HepG2 (cell line): ENCODE data around the gene CDCP1. TPM values are rescaled to one million over a fixed set of nuclear protein-coding genes. Genes with fewer than 3 reads are reported as not detected.

ENCODE experiments used
- ATAC-seq: fragments of 200-7000 bp; cut with Tn5 transposase; 3 replicates; pipeline ENCODE4 v1.9.1; 2020; ENCODE audit warnings: mild to moderate bottlenecking, moderate library complexity
- BruUV-seq: library from RNA; stranded (reverse); fragments of 400-500 nt; replicated peaks from 2 replicates; lab custom pipeline; 2021; lab: Mats Ljungman, UMichigan
- CTCF ChIA-PET: fragments of 300-600 bp; formaldehyde crosslinking; extraction: SDS; loops from one replicate; lab custom pipeline; 2021; ENCODE audit warnings: low total read pairs, inconsistent platforms, low intra/inter-chr PET ratio; lab: Yijun Ruan, JAX
- POLR2A ChIA-PET: fragments of 350-600 bp; sonication (Branson Sonifier 250); formaldehyde crosslinking; loops from one replicate; lab custom pipeline; 2020; ENCODE audit warnings: antibody characterized with exemption, inconsistent platforms; lab: Yijun Ruan, JAX
- DNase-seq: peaks from one replicate; pipeline ENCODE4 v3.0.0-alpha.2; 2015; ENCODE audit warnings: low spot score
- FAIRE-seq: peaks from 3 replicates; lab custom pipeline; 2011; peaks lifted over from hg19 to GRCh38; lab: Jason Lieb, UNC
- H2AFZ ChIP-seq: one replicate; pipeline ENCODE4 v1.6.1; 2011; ENCODE audit warnings: low read length, inconsistent platforms
- H3K27ac ChIP-seq: fragments of 300-600 bp; 3 replicates; pipeline ENCODE4 v1.8.0; 2011; ENCODE audit warnings: mixed run types, mild to moderate bottlenecking, mixed read lengths, low read length, inconsistent platforms; ENCODE audit not compliant: insufficient read depth; ENCODE audit errors: extremely low read length
- H3K27me3 ChIP-seq, 2 experiments: fragments of 200-600 bp in 1 of 2; 2 replicates in 1 of 2; 3 replicates in 1 of 2; pipeline versions ENCODE4 v1.6.0 to v1.8.0; 2011; ENCODE audit warnings: low read length in 2 of 2, mild to moderate bottlenecking in 2 of 2, moderate library complexity in 2 of 2, inconsistent platforms in 1 of 2; ENCODE audit not compliant: insufficient read depth in 2 of 2, control insufficient read depth in 1 of 2
- H3K36me3 ChIP-seq, 2 experiments: fragments of 200-600 bp in 1 of 2; replicated peaks in 1 of 2; 2 replicates in 1 of 2; 3 replicates in 1 of 2; pipeline versions ENCODE4 v1.5.1 to v1.8.0; 2011; ENCODE audit warnings: low read length in 2 of 2, inconsistent platforms in 1 of 2; ENCODE audit not compliant: insufficient read depth in 2 of 2, control insufficient read depth in 1 of 2
- H3K4me1 ChIP-seq: 2 replicates; pipeline ENCODE4 v1.5.1; 2012; ENCODE audit warnings: low read length, inconsistent platforms; ENCODE audit not compliant: insufficient read depth
- H3K4me2 ChIP-seq: 2 replicates; pipeline ENCODE4 v1.6.0; 2011; ENCODE audit warnings: low read depth, low read length, inconsistent platforms
- H3K4me3 ChIP-seq, 3 experiments: fragments of 200-600 bp in 1 of 3; sonication (generic), shearing (Covaris generic) in 1 of 3; replicated peaks in 1 of 3; 2 replicates each; pipeline ENCODE4 v1.5.1; 2011 to 2016; ENCODE audit warnings: low read length in 3 of 3, inconsistent platforms in 2 of 3, low read depth in 2 of 3, mild to moderate bottlenecking in 2 of 3, control low read depth in 1 of 3, mixed read lengths in 1 of 3; ENCODE audit not compliant: insufficient read depth in 1 of 3
- H3K79me2 ChIP-seq: one replicate; pipeline ENCODE4 v1.6.1; 2011; ENCODE audit warnings: low read length, inconsistent platforms; ENCODE audit not compliant: insufficient read depth
- H3K9ac ChIP-seq: 2 replicates; pipeline ENCODE4 v1.6.0; 2011; ENCODE audit warnings: mild to moderate bottlenecking, low read depth, low read length, inconsistent platforms; ENCODE audit not compliant: insufficient read depth
- H3K9me3 ChIP-seq: 2 replicates; pipeline ENCODE4 v1.5.1; 2012; ENCODE audit warnings: mild to moderate bottlenecking, low read length
- H4K20me1 ChIP-seq: 2 replicates; pipeline ENCODE4 v1.6.0; 2011; ENCODE audit warnings: inconsistent platforms, mild to moderate bottlenecking, low read length, moderate library complexity; ENCODE audit not compliant: insufficient read depth
- FOXK2 ChIP-seq: fragments of 450-650 bp; IDR thresholded peaks from 2 replicates; pipeline ENCODE4 v1.6.1; 2016
- MTF1 ChIP-seq: sonication (generic); formaldehyde crosslinking; IDR thresholded peaks from 2 replicates; pipeline ENCODE4 v1.5.0; 2020; ENCODE audit warnings: missing genetic modification reagents
- PLRG1 ChIP-seq: fragments of 450-650 bp; conservative IDR thresholded peaks from 2 replicates; pipeline ENCODE4 v1.6.1; 2016
- PPARG ChIP-seq: conservative IDR thresholded peaks from 2 replicates; pipeline ENCODE4 v1.6.1; 2016; ENCODE audit warnings: missing biosample characterization, missing genetic modification reagents
- RBAK ChIP-seq: sonication (generic); formaldehyde crosslinking; IDR thresholded peaks from 2 replicates; pipeline ENCODE4 v1.5.1; 2020; ENCODE audit warnings: mild to moderate bottlenecking, missing genetic modification reagents
- RBFOX2 ChIP-seq: fragments of 200-400 bp; formaldehyde crosslinking; IDR thresholded peaks from 2 replicates; pipeline ENCODE4 v1.6.1; 2017; ENCODE audit warnings: low read depth, mild to moderate bottlenecking, low read length
- SCMH1 ChIP-seq: sonication (generic); formaldehyde crosslinking; IDR thresholded peaks from 2 replicates; pipeline ENCODE4 v1.9.0; 2021; ENCODE audit warnings: missing genetic modification reagents, mild to moderate bottlenecking, borderline replicate concordance
- WIZ ChIP-seq: sonication (generic); formaldehyde crosslinking; IDR thresholded peaks from 2 replicates; pipeline ENCODE4 v1.5.1; 2020; ENCODE audit warnings: mild to moderate bottlenecking, missing genetic modification reagents
- ZFP41 ChIP-seq: sonication (generic); formaldehyde crosslinking; IDR thresholded peaks from 2 replicates; pipeline ENCODE4 v1.4.0; 2020; ENCODE audit warnings: mild to moderate bottlenecking, missing genetic modification reagents, borderline replicate concordance
- ZNF652 ChIP-seq: IDR thresholded peaks from 2 replicates; pipeline ENCODE4 v1.6.1; 2016; ENCODE audit warnings: low read depth, borderline replicate concordance
- ZNF674 ChIP-seq: sonication (generic); formaldehyde crosslinking; IDR thresholded peaks from 2 replicates; pipeline ENCODE4 v1.5.0; 2020; ENCODE audit warnings: low read depth, mild to moderate bottlenecking, missing genetic modification reagents
- ZNF800 ChIP-seq: sonication (generic); formaldehyde crosslinking; IDR thresholded peaks from 2 replicates; pipeline ENCODE4 v1.4.0; 2020; ENCODE audit warnings: missing genetic modification reagents
- ZNF879 ChIP-seq: sonication (generic); formaldehyde crosslinking; IDR thresholded peaks from 2 replicates; pipeline ENCODE4 v1.8.1; 2023; ENCODE audit warnings: missing genetic modification reagents
- WGBS: methylation state at CpG from one replicate; pipeline ENCODE4 v1.1.6; 2017; ENCODE audit warnings: low lambda C conversion rate; 5-methylcytosine and 5-hydroxymethylcytosine counted together
- in situ Hi-C: cut with HindIII; loops from 2 replicates; pipeline ENCODE4 v1.10.0; 2017; ENCODE audit warnings: low pct_unique_long_range_greater_than_20kb; ENCODE audit not compliant: extremely low pct_ligation_motif_present
- intact Hi-C: fragments of 100-400 bp; cut with micrococcal nuclease; formaldehyde crosslinking; loops from one replicate; pipeline ENCODE4 v1.10.0; 2022; ENCODE audit not compliant: unreplicated experiment
- polyA plus RNA-seq, 8 experiments: library from polyadenylated mRNA; depleted of rRNA in 3 of 8; stranded (reverse) in 7 of 8; unstranded in 1 of 8; fragments of >200 nt; fragmentation: Illumina TruSeq in 4 of 8; extraction: Trizol in 4 of 8; gene quantifications; 2 replicates each; pipeline versions ENCODE4 v1.2.1 to v1.2.3, GENCODE V29; 2011 to 2016; ENCODE audit warnings: low read depth in 4 of 8, missing spikeins in 1 of 8, mixed read lengths in 1 of 8; ENCODE audit not compliant: insufficient read depth in 1 of 8
- total RNA-seq, 5 experiments: library from RNA; depleted of rRNA; stranded (reverse); fragments of >200 nt; fragmentation: Illumina TruSeq; extraction: Trizol; gene quantifications; 2 replicates each; pipeline ENCODE4 v1.2.3, GENCODE V29; 2016; ENCODE audit warnings: low read depth in 1 of 5
- TF ChIP-seq, protein P1 (sequence below): sonication (generic); formaldehyde crosslinking; IDR thresholded peaks from 2 replicates; pipeline ENCODE4 v1.4.0; 2020; ENCODE audit warnings: mild to moderate bottlenecking, missing genetic modification reagents, borderline replicate concordance
- TF ChIP-seq, protein P2 (sequence below): sonication (generic); formaldehyde crosslinking; IDR thresholded peaks from 2 replicates; pipeline ENCODE4 v1.5.0; 2020; ENCODE audit warnings: missing genetic modification reagents, mild to moderate bottlenecking, borderline replicate concordance

The CDCP1 gene
- total and polyA plus RNA-seq, 2 of the 13 experiments (the other 11 are each of a cell fraction or from before 2014, with no cell fraction given), result 0.11 to 0.18 TPM

GRCh38 chr3:45145681-45146614 lies at the start of gene CDCP1 (continued):
- TF ChIP-seq MTF1 (CRISPR knock-in tag) (no peak), PLRG1 (no peak), PPARG (CRISPR knock-in tag) (no peak), ZNF800 (peak; percentile 61; the same call in 1 of the 2 replicates), FOXK2 (no peak)

GRCh38 chr3:45194791-45195190 lies 48.6 kb upstream of the CDCP1 start:
- WGBS, result 89% methylated on average over 5 of the region's 5 CpGs
- ATAC-seq, result no peak
- CTCF ChIA-PET, result no interaction called here
- in situ Hi-C loops, result no loop called here
- no TSS peak for BruUV-seq
- no peak overlapping the region for H3K9ac ChIP-seq
- H2AFZ ChIP-seq, result no peak overlapping the region
- POLR2A ChIA-PET, result no interaction called here
- no peaks in the 10 kb centered on the region for H3K36me3 ChIP-seq
- no peak for FAIRE-seq
- DNase-seq, result no peak
- H3K4me1 ChIP-seq, result peaks cover 43% of the 10 kb centered on the region
- H3K79me2 ChIP-seq, result no peaks in the 10 kb centered on the region
- no peaks in the 10 kb centered on the region for H4K20me1 ChIP-seq
- no peak overlapping the region for H3K4me3 ChIP-seq
- H3K4me2 ChIP-seq, result no peak overlapping the region
- intact Hi-C loops, result no loop called here
- no peak overlapping the region for H3K27ac ChIP-seq
- H3K9me3 ChIP-seq, result no peaks in the 10 kb centered on the region
- peaks cover 1 to 8% of the 10 kb centered on the region in 2 experiments; a peak in 3 of 5 replicates for H3K27me3 ChIP-seq
- no peak for TF ChIP-seq RBFOX2
- no peak for TF ChIP-seq ZNF674 (CRISPR knock-in tag)
- TF ChIP-seq ZNF879 (CRISPR knock-in tag), result no peak
- TF ChIP-seq, protein P1, sequence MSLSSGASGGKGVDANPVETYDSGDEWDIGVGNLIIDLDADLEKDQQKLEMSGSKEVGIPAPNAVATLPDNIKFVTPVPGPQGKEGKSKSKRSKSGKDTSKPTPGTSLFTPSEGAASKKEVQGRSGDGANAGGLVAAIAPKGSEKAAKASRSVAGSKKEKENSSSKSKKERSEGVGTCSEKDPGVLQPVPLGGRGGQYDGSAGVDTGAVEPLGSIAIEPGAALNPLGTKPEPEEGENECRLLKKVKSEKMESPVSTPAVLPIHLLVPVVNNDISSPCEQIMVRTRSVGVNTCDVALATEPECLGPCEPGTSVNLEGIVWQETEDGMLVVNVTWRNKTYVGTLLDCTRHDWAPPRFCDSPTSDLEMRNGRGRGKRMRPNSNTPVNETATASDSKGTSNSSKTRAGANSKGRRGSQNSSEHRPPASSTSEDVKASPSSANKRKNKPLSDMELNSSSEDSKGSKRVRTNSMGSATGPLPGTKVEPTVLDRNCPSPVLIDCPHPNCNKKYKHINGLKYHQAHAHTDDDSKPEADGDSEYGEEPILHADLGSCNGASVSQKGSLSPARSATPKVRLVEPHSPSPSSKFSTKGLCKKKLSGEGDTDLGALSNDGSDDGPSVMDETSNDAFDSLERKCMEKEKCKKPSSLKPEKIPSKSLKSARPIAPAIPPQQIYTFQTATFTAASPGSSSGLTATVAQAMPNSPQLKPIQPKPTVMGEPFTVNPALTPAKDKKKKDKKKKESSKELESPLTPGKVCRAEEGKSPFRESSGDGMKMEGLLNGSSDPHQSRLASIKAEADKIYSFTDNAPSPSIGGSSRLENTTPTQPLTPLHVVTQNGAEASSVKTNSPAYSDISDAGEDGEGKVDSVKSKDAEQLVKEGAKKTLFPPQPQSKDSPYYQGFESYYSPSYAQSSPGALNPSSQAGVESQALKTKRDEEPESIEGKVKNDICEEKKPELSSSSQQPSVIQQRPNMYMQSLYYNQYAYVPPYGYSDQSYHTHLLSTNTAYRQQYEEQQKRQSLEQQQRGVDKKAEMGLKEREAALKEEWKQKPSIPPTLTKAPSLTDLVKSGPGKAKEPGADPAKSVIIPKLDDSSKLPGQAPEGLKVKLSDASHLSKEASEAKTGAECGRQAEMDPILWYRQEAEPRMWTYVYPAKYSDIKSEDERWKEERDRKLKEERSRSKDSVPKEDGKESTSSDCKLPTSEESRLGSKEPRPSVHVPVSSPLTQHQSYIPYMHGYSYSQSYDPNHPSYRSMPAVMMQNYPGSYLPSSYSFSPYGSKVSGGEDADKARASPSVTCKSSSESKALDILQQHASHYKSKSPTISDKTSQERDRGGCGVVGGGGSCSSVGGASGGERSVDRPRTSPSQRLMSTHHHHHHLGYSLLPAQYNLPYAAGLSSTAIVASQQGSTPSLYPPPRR (CRISPR knock-in tag), result no peak
- TF ChIP-seq ZNF652 (CRISPR knock-in tag), result no peak
- no peak for TF ChIP-seq RBAK (CRISPR knock-in tag)
- TF ChIP-seq WIZ (CRISPR knock-in tag), result no peak
- TF ChIP-seq, protein P2, sequence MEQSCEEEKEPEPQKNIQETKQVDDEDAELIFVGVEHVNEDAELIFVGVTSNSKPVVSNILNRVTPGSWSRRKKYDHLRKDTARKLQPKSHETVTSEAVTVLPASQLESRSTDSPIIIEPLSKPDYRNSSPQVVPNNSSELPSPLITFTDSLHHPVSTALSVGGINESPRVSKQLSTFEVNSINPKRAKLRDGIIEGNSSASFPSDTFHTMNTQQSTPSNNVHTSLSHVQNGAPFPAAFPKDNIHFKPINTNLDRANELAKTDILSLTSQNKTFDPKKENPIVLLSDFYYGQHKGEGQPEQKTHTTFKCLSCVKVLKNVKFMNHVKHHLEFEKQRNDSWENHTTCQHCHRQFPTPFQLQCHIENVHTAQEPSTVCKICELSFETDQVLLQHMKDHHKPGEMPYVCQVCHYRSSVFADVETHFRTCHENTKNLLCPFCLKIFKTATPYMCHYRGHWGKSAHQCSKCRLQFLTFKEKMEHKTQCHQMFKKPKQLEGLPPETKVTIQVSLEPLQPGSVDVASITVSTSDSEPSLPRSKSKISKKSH (CRISPR knock-in tag), result no peak
- TF ChIP-seq ZFP41 (CRISPR knock-in tag), result no peak
- no peak for TF ChIP-seq SCMH1
